CD4-positive, alpha-beta T cell treated with Interferon alpha-2 for 1 hour (primary cell): ENCODE data around the gene GJD3.
A peak's percentile ranks its signal among the peaks of the same experiment; 100 is the strongest.

Experiments
- DNase-seq, 2 donors: peaks; one replicate each; pipeline ENCODE4 v3.0.0-alpha.2; 2020 to 2022

GJD3 gene

DNA sequence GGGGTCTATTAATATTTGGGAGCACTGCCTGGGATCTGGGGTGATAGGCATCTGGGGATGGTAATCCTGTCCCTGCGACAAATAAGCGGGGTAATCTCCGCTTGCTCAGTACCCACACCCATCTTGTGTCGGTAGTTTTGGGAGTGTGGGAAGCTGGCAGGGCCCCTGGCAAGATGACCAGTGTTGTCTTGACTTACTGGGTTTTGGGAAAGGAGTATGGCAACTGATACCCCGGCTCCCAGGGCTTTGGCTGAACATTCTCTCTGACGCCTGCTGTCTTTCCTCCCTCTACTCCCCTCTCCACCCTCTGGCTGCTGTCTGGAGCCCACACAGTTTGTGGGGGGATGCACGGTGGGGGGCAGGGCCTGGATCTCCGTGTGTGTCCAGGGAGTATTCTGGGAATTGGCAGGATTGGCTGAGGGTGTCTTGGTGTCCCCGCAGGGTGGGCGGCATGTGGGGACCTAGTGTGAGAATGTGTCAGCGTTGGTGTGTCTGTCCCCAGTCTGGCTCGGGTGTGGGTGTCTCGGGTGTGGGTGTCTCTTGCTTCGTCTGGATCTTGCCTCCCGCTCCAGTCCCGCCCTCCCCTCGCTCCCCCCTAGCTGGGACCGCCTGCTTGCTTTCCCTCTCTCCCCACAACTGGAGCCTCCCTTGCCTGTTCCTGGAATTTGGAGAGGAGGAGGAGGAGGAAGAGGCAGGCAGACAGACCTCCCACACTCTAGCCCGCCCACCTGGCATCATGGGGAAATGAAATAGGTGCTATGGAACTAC is 43.6 kb downstream of the GJD3 start:
- peak; percentile 63 to 76 for DNase-seq

DNA sequence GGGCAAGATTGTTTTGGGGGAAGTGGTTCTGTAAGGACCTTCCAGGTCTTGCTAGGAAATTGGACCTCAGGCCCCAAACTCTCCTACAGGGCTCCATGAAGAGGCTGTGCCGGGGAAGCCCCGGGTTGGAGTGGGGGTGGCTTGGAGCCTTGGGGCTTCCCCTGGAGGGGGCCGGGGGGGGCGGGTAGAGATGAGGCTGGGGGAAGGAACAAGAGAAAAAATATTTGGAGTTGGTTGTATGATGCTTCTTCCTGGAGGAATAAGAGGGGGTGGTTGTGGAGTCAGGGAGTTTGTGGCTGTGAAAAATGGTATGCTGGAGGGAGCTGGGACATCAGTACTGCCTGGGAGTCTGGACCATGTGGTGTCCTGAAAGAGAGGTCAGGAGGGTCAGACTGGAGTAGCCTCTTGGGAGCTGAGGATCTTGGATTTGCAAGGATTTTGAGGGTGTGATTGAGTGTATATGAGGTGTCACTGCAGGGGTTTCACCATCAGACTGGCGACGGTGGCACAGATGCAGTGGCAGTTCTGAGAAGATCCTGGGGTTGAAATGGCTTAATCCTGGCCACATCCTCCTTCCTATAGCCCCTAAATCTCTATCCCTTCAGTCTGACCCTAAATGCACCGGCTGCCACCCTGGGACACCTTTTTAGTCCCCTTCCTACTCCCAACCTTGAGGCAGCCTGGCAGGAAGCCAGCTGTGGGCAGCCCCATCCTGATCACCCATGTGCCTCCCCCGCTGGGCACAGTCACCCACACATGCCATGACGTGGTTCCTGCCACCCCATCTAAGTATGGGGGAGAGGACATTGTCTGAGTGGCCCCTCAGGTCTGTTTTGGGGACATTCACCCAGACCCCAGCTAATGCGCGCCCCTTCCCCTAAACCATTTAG is 44.6 kb downstream of the GJD3 start:
- peak; percentile 83 to 88 for DNase-seq

DNA sequence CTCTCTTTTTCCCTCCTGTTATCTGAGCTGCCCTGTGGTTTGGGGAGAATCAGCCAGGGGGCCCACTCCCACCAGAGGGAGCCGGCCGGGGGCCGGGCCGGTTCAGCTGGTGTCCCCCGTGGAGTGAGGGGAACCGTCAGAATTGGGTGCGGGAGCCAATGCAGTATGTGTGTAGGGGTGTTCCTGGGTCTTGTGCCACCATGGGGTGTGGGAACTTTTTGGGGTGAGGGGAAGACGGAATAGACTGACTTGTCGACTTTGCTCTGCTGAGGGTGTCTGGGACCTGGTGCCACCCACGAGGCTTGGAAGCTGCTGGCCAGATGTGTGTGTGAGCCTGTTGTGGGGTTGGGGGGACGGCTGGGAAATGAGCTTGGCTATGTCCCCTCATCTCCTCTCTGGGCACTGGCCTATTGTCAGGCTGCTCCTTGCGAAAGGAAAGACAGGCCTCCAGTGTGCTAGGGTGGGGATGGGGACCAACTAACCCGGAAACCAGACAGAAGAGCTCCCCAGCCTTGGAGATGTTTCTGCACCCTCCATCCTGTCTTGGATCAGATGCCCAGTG is 45.6 kb downstream of the GJD3 start:
- peak in 1 of 2 donors; percentile 43 for DNase-seq

DNA sequence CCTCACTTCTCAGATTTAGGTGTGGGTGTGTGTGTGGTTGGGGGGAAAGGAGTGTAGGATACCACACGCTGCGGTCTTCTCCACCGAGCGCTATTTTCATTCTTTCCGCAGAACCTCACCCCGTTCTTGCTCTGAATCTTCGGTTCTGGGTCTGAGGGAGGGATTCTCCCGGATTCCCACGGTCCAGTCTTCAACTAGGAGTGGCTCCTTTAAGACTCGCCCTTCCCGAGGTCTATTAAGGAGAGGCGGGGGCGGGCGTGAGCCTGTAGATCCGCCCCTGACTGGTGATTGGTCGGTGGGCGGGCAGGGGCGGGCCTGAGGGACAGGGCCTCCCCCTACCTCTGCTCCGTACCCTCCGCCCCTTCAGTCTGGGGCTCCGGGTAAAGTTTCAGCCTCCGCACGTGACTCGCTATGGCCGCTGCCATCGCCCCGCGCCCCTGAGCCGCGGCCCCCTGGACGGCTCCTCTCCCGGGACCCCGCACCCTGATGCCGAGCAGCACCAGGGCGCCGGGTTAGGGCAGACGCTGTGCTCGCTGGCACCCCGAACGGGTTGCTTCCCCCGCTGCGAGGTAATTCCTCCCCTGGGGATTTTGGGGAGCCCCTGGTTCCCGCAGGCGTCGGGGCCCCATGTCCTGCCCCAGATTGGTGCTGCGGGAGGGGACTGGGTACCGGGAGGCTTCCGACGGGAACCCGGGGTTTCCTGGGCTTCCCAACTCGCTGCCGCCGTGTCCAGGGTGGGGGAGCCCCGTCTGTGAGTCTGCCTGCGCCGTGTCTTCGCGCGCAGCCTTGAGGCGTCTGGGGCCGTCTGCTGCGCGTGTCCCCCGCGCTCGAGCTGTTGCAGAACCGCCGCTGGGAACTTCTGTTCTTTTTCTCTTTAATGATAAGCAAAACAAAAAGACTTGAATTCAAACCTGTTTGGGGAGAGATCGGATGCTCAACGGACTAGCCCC is 46.4 kb downstream of the GJD3 start:
- peak; percentile 93 to 94 for DNase-seq

DNA sequence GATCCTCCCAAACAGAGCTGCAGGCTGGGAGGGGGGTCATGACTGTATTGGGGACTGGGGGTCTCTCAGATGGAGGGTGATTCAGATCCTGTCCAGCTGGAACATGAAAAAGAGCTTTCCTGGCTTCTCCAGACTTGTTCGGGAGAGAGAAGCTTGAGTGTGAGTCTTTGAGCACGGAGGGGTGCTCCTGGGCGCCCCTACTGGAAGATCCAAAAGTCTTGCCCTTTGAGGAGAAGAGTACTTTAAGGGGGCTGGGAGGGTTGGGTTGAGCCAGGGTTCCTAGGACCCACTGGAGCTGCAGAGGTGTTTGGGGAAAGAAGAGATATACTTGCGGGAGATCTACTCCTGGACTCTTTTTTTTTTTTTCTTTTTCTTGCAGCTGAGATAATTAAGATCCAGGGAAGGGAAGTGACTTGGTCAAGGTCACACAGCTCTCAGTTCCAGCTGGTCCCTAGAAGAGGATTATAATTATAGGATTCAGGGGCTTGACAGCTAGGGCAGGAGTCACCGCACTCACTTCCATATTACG is 47.1 kb downstream of the GJD3 start:
- peak in 1 of 2 donors; percentile 67 for DNase-seq

DNA sequence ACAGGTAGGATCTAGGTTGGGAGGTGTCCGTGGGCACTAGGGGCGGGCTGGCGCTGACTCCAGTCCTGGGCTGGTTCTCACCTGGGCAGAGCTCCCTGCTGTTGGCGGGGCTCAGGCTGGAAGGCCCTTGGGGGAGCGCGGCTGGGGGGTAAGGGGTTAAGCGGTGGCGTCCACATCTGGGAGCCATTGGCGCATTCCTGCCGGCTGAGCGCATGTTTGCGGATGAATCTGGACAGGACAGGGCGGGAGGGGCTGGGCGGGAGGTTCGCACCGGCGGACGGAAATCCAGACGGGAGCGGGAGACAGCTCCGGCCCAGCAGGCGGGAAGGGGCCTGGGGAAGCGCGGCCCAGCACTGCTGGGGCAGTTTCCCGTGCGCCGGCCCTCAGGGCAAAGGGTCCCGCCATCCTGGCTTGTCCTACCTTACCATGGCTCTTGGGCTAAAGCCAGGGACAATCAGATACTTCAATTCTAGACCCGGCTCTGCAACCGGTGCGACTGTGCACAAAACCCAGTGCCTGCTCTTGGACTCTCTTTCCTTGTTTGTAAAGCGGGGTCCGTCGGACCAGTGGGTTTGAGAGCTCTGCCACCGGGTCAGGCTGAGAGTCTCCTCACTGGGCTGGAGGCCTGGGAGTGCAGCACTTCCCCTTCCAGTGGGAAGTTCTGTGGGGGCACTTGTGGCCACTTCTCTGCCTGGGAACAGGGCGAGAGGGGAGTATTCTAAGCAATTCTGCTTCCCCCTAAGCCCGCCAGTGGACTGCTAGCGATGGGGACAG is 47.8 kb downstream of the GJD3 start:
- DNase-seq = no peak

DNA sequence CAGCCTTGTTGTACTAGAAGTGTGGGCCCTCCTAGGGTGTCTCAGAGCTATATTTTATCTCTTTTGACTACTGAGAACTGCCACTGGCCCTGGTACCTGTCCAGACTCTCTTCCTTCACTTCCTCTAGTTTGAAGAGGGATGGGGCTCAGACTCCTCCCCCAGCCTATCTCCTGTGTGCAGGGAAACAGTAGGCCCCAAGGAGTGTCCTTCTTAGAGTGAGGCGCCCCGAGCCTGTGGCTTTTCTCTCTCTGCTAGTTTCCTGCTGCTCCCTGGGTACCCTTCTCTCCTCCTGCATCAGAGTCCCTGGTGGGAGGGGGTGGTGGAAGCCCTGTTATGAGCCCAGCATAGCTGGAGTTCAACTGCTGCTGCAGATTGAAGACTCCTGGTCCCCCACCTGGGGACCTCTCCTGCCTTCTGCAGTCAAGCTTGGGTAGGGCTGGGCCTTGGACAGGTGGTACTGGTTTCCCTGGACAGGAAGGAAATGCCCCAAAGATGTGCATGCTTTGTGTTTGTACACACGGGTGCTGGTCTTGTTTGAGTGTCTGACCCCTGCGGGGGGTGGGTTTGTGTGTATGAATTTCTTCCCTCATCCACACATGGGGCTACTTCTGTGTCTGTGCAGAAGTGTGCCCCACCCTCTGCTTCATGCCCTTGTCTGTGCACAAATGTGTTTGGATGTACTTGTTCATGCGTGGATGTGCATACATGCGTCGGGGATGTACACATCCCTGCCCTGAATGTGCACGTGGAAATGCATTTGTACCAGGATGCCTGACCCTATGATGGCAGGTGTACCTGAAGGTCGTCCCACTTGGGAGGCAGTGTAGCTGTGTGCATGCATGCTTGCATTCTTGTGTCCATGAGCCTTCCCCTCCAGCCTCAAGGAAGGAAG is 48.6 kb downstream of the GJD3 start:
- DNase-seq = no peak

DNA sequence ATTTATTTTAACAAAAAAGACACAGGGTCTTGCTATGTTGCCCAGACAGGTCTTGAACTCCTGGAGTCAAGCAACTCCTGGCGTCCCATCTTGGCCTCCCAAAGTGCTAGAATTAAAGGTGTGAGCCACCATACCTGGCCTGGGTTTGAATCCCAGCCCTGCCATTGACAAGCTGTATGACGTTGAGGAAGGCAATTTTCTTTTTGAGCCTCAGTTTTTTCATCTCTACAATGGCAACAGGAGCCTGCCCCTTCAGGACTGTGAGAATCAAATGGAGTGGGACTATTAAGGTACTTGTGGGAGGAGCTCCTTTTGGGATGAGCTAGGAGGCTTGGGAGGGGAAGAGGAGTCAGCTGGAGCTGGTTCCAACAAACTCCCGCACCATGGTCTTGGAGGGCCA is 49.3 kb downstream of the GJD3 start:
- DNase-seq = no peak

DNA sequence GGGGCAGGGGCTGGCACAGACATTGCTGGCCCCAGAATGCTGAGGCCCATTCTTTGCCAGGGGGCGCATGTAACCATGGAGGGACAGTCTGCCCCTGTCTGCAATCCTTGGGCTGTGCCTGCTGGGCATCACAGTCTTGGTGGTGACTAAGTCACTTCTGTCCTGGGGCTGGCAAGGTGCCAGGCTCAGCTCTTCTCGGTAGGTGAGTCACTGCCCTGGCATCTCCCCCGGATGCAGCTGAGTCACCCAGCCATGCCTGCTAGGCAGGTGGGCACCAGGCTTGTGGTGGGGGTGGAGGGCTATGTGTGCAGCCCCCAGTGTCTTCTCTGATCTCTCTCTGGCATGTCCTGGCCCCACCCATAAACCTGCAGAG is 50.0 kb downstream of the GJD3 start:
- DNase-seq = peak; percentile 84 to 88

DNA sequence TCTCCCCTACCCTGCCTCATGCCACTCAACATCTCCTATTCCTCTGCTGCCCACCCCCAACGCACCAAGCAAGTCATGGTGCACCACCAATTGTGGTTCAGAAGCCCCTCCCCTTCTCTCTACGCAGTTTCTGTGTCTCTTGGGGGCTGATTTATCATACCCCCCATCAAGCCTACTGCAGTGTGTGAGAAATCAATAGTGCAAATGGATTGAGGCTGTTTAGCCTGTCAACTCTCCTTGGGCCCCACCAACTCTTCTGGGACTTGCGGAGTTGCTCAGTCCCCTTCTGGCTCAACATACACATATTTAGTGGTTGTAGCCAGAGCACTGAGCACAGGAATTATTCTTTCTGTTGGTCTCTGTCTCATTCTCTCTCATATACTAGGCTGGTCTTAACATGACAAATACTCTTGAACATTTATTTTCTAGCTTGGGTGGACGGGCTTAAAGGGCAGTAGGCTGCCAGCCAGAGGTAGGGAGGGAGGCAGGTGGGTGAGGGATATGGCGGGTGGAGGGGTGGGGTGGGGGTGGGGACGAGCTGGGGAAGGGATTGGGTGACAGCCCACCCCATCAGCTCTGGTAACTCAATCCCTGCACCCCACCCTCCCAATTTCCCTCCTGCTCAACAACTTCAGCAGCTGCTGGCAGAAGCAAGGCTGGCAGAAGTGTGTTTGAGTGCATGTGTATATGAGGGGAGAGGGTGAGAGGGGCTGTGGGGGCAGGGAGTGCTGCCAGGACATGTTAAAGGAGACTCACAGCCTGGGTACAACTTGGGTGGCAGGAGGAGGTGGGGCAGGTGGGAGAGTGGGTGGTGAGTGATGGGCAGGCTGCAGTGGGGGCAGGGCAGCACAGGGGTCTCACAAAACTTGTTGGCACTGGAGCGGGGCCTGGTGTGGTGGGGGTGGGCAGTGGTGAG is 50.6 kb downstream of the GJD3 start:
- DNase-seq = no peak
